Hepatocyte (in vitro differentiated cells): ENCODE data around the gene PHACTR2.

Source experiments
- EZH2 ChIP-seq: fragments of 200-600 bp; sonication (generic); IDR thresholded peaks from 2 replicates; pipeline ENCODE4 v1.6.1; 2016; ENCODE audit warnings: antibody characterized with exemption, mild to moderate bottlenecking, borderline replicate concordance
- EZH2phosphoT487 ChIP-seq: fragments of 200-600 bp; sonication (generic); IDR thresholded peaks from one replicate; pipeline ENCODE4 v1.6.1; 2018; ENCODE audit warnings: antibody characterized with exemption, mild to moderate bottlenecking, low read depth, moderate library complexity; ENCODE audit not compliant: unreplicated experiment, severe bottlenecking
- TF ChIP-seq, protein P1 (sequence below): fragments of 200-600 bp; sonication (generic); IDR thresholded peaks from 2 replicates; pipeline ENCODE4 v1.5.1; 2016; ENCODE audit warnings: antibody characterized with exemption, mild to moderate bottlenecking; ENCODE audit not compliant: poor library complexity

DNA sequence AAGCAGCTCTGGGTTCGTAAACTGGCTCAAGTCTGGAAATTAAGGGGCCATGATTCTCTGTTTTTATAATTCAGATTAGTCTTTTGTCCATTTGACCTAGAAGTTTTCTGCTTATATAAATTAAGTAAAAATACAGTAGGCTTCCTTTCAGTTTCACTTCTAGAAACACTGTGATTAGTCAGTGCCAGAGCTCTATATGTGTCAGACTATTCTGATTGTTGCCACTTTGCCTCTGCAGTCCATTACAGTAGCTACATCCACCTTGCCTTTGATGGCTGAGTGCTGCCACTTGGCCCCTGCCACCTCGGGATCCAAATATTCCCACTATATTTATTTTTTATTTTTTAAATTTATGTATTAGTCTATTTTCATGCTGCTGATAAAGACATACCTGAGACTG lies 194.4 kb downstream of the PHACTR2 start:
- TF ChIP-seq, protein P1, sequence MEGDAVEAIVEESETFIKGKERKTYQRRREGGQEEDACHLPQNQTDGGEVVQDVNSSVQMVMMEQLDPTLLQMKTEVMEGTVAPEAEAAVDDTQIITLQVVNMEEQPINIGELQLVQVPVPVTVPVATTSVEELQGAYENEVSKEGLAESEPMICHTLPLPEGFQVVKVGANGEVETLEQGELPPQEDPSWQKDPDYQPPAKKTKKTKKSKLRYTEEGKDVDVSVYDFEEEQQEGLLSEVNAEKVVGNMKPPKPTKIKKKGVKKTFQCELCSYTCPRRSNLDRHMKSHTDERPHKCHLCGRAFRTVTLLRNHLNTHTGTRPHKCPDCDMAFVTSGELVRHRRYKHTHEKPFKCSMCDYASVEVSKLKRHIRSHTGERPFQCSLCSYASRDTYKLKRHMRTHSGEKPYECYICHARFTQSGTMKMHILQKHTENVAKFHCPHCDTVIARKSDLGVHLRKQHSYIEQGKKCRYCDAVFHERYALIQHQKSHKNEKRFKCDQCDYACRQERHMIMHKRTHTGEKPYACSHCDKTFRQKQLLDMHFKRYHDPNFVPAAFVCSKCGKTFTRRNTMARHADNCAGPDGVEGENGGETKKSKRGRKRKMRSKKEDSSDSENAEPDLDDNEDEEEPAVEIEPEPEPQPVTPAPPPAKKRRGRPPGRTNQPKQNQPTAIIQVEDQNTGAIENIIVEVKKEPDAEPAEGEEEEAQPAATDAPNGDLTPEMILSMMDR, result no peak
- TF ChIP-seq EZH2phosphoT487, result no peak
- TF ChIP-seq EZH2, result no peak
